NK-92 (cell line): ENCODE results near the gene INS.

Source experiments
- DNase-seq: peaks from one replicate; lab custom pipeline; 2025; ENCODE audit not compliant: unreplicated experiment; lab: John Stamatoyannopoulos, UW

The INS gene

DNA sequence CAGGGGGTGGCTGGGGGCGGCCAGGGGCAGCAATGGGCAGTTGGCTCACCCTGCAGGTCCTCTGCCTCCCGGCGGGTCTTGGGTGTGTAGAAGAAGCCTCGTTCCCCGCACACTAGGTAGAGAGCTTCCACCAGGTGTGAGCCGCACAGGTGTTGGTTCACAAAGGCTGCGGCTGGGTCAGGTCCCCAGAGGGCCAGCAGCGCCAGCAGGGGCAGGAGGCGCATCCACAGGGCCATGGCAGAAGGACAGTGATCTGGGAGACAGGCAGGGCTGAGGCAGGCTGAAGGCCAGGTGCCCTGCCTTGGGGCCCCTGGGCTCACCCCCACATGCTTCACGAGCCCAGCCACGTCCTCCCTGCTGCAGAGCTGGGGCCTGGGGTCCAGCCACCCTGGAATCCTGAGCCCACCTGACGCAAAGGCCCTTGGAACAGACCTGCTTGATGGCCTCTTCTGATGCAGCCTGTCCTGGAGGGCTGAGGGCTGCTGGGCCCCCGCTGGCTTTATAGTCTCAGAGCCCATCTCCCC, at the start of gene INS:
INS (minus strand) TSS at position 474 of the 524 bp plus-strand sequence; CDS start at position 236, 238 bp downstream.
- DNase-seq: no peak

DNA sequence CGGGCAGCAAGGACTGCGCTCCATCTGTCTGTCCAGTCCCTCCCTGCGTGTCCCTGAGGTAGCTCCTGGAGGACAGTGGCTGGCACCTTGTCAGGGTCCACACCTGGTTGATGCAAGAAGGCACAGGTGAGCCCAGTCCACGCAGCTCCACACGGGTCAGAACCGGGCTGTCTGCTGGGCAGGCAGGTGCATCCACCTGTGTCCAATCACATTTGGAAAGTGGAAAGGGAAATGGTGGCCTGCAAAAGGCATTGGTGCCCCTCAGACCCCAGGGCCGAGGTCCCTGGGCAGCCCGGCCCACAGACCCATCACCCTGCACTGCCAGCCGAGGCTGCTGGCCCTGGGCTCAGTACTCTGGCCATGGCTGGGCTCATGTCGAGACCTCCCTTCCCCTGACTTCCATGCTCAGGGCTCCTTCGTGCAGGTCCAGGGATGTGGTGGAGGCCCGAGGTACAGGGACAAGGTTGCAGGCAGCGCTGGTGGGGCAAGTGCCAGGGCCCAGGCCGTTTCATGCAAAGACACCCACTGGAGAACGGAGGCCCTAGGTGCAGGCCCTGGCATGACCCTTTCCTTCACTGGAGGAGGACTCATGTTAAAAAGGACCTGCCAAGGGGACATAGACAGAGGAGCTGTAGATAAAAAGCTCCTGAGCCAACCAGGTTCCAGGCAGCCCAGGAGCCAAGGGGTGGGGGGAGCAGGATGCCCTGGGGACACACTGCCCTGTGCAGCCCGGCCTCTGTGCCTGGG, 49.5 kb upstream of the INS start:
- DNase-seq: no peak

DNA sequence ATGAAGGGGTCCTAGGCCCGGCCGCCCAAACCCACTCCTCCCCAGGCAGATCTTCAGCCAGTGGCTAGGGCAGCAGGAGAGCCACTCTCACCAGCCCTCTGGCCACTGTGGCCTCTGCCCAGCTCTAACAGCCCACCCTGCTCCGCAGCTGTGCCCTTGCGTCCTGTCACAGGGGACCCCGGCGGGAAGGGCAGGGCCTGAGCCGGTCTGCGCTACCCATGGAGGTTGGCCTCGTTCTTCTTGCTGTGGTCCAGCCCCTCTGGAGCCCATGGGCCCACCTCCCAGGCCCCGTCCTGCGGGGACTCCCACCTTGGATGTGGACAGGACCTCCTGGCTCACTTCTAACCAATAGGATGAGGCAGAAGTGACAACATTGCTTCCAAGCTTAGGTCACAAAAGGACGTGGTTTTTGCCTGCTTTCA, 48.9 kb upstream of the INS start:
- no peak for DNase-seq

DNA sequence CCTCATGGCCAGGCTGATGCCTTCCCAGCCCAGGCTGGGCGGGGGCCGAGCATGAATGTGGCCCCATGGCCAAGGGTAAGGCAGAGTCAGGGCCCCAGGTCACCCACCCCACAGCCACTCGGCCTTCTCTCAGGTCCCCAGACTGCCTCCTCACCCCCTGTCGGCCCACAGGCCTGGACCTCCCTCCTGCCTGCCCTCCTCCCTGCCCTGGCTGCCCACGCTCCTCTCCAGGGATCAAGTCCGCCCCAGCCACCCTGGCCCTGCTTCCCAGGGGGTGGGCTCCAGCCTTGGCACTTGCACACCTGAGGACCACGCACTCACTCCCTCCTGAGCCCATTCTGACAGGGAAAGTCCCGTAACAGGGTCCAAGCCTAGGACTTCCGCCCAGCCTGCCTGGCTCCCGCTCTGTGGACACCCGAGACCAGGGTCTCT, 48.4 kb upstream of the INS start:
- DNase-seq: no peak

DNA sequence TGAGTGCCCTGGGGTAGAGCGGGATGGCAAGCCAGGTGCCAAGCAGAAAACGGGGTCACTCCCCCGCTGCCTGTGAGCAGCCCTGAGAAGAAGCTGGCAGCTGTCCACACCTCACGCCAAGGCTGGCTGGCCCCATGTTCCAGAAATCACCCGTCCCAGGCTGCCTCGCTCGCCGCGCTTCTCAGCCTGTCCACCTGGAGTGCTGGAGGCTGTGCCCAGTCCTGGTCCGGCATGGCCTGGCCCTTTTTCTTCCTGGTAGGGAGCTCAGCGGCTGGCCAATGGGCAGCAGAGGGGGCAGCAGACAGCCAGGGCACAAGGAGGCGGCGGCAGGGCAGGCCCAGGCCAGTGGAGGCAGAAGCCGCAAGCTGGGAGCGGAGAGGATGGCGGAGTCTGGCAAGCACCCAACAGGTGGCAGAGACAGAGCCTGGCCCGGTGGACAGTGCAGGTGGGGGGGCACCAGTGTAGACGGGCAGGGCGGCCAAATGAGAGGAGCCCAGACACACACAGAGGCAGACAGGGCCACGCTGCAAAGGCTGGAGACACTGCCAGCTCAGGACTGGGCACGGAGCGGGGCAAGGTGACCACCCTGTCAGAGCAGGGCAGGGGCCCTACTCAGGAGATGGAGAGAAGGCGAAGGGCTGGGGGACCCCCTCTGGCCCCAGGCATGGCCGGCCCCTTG, 47.8 kb upstream of the INS start:
- DNase-seq: no peak

DNA sequence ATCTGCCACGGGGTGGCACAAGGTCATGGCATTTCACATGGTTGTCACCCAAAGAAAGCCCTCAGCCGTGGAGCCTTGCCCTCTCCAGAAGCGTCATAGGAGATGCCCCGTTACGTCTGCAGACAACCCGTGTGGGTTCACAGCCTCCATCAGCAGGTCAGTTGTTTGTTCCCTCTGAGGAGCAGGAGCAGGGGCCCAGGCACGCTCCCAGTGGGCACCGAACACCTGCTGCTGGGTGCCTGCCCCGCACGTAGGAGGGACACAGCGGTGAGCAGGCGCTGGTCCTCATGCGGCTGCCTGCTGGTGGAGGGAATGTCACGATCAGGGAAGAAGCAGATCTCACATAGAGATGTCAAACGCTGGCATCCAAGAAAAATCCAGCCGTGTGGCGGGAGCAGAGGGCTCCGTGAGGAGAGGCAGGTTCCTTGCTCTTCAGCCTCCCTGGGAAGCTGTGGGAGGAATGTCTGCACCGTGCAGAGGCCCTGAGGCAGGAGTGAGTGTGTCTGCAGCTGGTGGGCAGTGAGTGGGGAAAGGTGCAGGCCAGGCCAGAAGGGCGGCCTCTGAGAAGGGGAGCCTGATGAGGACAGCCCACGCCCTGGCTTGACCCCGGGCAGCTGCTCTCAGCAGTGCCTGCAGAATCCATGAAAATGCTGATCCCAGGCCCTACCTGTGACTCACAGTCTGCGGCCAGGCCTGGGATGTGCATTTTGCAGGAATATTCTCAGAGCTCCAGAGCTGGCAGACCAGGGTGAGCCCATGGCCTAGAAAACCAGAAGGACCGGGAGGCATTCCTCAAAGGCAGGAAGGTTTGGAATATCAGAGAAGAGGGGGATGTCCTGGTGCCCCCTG, 47.0 kb upstream of the INS start:
- DNase-seq: no peak

DNA sequence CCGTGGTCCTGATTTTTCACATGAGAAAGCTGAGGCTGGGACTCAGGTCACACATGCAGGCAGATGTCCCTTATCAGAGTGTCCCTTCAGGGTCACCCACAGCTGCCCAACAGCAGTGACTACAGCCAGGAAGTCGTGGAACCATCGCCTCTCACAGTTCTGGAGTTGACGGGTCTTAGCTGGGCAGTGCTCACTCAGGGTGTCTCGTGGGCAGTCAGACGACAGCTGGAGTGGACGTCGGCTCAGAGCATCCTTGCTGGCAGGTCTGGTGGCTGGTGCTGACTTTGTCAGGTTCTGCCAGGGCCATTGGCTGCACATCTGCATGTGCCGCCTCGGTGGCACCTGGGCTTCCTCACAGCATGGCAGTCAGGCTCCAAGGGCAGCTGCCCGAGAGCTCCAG, 46.2 kb upstream of the INS start:
- no peak for DNase-seq

DNA sequence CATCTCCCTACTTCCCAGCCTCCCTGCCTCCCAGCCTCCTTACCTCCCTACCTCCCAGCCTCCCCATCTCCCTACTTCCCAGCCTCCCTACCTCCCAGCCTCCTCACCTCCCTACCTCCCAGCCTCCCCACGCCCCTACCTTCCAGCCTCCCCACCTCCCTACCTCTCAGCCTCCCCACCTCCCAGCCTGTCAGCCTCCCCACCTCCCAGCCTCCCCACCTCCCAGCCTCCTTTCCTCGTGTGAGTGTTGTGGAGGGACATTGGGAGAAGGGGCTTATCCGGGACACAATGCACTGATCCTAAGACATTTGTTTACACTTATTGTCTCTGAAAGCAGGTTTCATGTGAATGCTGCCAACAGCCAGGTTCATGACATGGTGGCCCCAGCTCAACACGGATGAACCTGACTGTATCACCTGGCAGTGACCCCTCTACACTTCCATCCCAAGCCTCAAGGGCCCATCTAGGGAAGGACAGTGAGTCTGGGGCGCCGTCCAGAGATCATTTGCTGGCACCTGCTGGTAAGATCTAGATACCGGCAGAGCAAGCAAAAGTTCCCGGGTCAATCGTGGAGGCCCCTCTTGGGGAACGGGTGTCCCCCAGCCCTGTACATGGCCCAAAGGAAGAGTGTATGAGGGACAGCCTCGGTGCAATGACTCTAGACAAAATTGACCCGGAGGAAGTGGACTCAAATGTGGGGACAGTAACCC, 45.1 kb upstream of the INS start:
- DNase-seq: no peak

DNA sequence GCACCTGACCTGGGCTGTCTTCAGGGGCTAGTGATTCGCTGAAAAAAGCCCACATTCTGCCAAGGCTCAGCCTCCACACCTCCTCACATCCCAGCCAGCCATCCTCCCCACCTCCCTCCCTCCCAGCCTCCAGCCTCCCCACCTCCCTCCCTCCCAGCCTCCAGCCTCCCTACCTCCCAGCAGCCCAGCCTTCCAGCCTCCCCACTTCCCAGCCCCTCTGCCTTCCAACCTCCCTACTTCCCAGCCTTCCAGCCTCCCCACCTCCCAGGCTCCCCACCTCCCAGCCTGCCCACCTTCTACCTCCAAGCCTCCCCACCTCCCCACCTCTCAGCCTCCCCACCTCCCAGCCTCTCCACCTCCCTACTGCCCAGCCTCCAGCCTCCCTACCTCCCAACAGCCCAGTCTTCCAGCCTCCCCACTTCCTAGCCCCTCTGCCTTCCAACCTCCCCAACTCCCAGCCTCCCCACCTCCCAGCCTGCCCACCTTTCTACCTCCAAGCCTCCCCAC, 44.3 kb upstream of the INS start:
- DNase-seq: no peak

DNA sequence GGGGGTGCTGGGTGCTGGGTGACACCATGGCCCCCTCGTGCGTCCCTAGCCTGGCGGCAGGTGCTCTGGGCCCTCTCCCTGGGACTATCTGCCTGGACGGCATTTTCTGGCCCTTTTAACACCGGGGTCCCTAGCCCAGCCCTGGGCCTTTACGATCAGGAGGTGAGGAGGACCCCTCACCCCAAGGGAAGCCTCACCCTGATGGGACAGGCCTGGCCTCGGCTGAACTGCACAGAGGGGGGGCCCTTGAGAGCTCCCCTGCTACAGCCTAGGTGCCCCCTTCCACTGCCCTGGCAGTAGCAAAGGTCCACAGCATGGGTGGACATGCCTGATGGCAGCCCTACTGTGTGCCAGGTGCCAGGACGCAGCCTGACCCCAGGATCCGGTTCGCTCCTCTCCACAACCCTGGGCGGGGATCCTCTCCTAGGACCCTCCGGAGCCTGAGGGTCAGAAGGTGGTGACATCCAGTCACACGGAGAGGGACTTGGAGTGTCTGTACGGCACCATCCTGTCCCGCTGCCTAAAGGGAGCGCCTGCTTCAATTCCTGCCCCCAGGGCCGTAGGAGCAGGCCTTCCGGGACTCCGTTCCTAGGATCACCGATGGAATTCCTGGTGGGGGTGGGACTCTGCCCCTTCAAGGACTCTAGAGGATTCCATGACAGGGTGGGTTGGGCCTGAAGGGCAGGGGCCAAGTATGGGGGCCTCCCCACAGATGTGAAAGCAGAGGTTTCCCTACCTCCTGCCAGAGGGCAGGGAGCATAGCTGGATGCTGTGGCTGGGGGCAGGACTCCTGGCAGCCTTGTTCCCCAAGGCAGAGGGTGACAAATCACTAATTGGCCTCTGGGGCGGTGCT, 43.6 kb upstream of the INS start:
- no peak for DNase-seq

DNA sequence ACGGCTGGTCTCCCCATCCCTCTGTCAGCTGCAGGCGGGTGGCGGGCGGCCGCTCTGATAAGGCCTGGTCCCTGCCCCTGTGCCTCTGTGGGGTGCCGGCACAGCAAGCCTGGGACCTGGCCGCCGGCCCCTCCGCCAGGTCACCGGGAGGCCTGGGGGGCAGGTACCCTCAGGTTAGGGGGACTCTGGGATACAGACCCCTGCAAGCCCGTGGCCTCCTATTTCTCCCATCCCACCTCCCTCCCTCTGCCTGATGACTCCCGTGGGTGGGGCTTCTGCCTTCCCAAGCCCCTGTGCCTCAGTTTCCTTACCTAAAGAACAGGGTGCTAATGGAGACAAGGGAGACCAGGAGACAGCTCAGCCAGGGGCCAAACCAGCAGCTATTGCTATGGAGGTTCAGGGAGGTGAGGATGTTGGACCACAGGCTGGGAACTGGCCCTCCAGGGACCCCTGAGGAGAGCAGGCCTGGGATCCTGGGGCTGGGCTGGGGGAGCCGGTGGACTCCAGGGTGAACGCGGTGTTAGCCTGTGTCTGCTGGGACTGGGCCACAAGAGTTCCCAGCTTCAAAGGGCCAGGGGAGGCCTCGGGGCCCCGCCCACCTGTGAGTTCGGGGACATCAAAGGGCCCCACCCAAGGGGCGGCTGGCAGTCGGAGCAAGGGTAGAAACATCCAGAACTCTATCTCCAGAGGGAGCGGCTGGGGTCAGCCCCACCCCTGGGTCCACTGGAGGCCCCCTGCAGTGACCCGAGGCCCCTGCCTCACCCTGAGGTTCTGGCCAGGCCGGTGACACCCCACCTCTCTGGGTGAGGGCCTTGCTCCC, 42.6 kb upstream of the INS start:
- DNase-seq: no peak

DNA sequence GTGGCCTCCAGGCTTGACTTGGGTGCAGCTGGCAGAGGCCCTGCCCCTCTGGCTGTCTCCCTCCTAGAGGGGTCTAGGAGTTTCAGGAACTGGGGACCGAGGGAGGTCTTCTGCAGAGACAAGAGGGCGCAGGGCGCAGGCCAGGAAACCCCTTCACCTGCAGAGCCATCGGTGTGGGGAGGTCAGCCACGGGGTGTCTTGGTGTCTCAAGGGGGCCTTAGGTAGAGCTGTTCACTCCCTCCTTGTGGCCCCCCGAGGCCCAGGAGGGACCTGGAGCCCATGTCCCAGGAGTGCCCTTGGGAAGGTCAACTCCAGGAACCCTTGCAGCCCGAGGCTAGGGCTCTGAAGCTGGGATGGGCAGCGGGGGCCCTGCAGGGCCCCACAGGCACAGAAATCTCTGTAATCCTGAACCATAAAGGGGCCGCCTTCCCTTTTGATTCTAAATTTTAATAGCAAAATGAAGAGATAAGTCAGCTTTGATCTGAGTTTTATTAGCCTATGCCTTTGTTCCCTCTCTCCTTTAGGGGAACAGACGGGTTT, 42.0 kb upstream of the INS start:
- no peak for DNase-seq

DNA sequence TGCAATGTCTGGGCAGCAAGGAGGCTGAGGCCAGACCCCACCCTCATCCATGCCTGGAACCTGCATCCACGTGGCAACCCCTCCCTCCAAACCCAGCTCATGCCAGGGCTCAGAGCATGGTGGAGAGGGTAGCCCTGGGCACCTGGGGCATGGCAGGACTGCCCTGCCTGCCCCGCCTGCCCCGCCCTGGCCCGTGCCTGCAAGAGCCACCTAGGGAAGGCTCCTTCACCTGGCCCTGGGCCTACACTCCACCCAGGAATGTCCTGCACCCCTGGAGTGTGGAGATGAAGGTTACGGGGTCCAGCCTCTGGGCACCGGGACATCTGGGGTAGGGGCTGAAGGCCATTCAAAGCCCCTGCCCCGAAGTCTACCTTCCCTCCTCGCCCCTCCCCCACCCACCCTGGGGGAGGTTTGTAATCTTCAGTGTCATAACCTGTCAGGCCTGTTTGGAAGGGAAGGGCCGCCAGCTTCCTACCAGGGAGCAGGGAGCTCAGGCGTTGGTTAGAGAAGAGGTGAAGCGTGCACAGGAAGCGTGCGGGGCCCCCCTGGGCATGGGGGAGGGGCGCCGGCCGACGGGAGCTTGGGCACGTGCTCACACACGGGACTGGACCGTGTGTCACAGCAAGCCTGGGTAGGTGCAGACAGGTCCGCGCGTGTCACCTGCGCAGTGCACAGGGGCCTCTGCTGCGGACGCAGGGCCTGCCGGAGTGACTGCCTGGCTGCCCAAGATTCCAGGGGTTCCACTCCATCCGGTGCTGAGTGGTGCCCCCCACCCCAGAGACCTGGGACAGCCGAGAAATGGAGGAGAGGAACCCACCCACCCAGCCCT, 41.3 kb upstream of the INS start:
- DNase-seq: no peak

DNA sequence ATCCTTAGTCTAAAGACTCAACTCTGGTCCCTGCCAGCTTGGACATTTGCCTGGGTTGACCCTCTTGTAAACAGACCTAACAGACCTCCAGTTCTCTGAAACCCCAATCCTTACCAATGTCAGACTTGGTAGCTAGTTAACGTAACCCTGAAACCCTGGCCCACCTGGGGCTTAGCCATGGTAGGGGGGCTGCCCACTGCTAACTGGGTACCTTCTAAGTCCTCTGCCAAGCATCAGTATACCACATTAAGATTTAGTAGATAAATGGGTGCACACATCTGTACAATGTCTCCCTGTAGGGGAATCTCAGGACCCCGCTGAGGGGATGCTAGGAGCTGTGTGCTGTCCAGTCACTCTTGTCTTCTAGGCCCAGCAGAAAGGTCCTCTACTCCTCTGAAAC, 40.5 kb upstream of the INS start:
- DNase-seq: no peak

DNA sequence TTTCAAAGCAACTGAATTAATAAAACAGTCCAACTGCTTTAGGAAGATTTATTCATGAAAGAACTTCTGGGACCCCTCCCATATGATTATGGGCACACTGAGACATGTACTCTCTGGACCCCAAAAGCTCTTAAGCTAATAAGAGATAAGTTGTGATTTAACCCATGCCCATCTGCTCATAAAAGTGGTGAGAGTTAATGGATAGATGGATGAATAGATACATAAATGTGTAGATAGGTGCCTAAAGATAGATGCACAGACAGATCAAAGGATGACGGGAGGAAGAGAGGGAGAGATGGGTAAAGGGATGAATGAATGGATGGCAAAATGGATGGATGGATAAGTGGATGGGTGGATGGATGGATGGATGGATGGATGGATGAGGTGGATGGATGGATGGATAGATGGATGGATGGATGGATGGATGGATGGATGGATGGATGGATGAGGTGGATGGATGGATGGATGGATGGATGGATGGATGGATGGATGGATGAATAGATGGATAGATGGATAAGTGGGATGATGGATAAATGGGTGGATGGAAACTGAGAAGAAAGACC, 40.0 kb upstream of the INS start:
- no peak for DNase-seq

DNA sequence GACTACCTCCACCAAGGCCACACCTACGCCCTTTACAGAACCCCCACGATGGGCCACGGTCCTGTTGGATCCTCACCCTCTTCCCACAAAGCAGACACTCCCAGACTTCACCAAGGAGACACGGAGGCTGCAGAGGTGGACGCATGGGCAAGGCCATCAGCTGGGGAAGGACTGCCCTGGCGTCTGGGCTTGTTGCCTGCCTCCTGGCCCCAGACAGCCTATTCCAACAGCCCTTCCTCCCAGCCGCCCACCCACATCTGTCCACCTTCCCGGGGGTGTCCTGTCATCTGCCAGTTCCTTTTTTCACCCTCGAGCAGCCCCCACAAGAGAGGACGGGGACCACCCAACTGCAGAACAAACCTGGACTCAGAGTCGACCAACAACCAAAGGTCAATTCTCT, 39.5 kb upstream of the INS start:
- no peak for DNase-seq
